ENCODE results near the gene BEST4.
"Not testable (repeated sequence)": the region's sequence is repeated elsewhere in the genome, so short reads cannot be mapped to it uniquely, and the experiment has no call there.

BEST4 gene

GRCh38 chr1:44738953-44739306 is 49.0 kb downstream of the BEST4 start:
- FAIRE-seq; DNase-seq (ENCODE audit: extremely low spot score, insufficient read length, low read depth): not testable (repeated sequence)

GRCh38 chr1:44735992-44736391 is 52.0 kb downstream of the BEST4 start:
- FAIRE-seq, result no peak

GRCh38 chr1:44733784-44734183 is 54.2 kb downstream of the BEST4 start:
- no peak for FAIRE-seq

More at GRCh38 chr1:44735992-44736391, 52.0 kb downstream of the BEST4 start:
- no peak for DNase-seq (ENCODE audit: extremely low spot score, insufficient read length, low read depth)

More at GRCh38 chr1:44733784-44734183, 54.2 kb downstream of the BEST4 start:
- no peak for DNase-seq (ENCODE audit: extremely low spot score, insufficient read length, low read depth)

Measured in GM18507 (cell line).